H1 (cell line): ENCODE results near the gene CTAGE6.

Experiments
- ASH2L ChIP-seq: fragments of 200-600, 300-600 bp; sonication (generic); IDR thresholded peaks from one replicate; pipeline ENCODE4 v1.7.1; 2017; ENCODE audit warnings: low read length
- CEBPB ChIP-seq: IDR thresholded peaks from 2 replicates; pipeline ENCODE4 v1.6.1; 2012; ENCODE audit warnings: low read depth, low read length
- CREB1 ChIP-seq: IDR thresholded peaks from 2 replicates; pipeline ENCODE4 v1.6.1; 2012; ENCODE audit warnings: inconsistent platforms
- EP300 ChIP-seq, 2 experiments: IDR thresholded peaks; 1 replicate in 1 of 2; 2 replicates in 1 of 2; pipeline ENCODE4 v1.6.1; 2011 to 2012; ENCODE audit warnings: low read depth in 2 of 2, low read length in 2 of 2, mild to moderate bottlenecking in 2 of 2, borderline replicate concordance in 1 of 2, inconsistent platforms in 1 of 2, moderate library complexity in 1 of 2
- POLR2A ChIP-seq, 2 experiments: IDR thresholded peaks; 1 replicate in 1 of 2; 2 replicates in 1 of 2; pipeline ENCODE4 v1.6.1; 2011; ENCODE audit warnings: low read depth in 2 of 2, low read length in 2 of 2, mild to moderate bottlenecking in 2 of 2; ENCODE audit errors: control extremely low read depth in 1 of 2
- SIN3A ChIP-seq, 2 experiments: IDR thresholded peaks in 1 of 2; conservative IDR thresholded peaks in 1 of 2; 2 replicates each; pipeline ENCODE4 v1.6.1; 2011 to 2012; ENCODE audit warnings: low read length in 2 of 2, improper control_type of control experiment in 1 of 2, low read depth in 1 of 2, mild to moderate bottlenecking in 1 of 2
- SP1 ChIP-seq: IDR thresholded peaks from 2 replicates; pipeline ENCODE4 v1.6.1; 2011; ENCODE audit warnings: low read depth, low read length
- TF ChIP-seq, protein P1 (sequence below), 3 experiments: IDR thresholded peaks; 1 replicate in 2 of 3; 2 replicates in 1 of 3; pipeline versions ENCODE4 v1.5.1 to v1.6.1; 2011; ENCODE audit warnings: low read length in 3 of 3, mild to moderate bottlenecking in 3 of 3, inconsistent platforms in 2 of 3, low read depth in 1 of 3, moderate library complexity in 1 of 3; ENCODE audit not compliant: insufficient read depth in 1 of 3; ENCODE audit errors: control extremely low read depth in 1 of 3

DNA sequence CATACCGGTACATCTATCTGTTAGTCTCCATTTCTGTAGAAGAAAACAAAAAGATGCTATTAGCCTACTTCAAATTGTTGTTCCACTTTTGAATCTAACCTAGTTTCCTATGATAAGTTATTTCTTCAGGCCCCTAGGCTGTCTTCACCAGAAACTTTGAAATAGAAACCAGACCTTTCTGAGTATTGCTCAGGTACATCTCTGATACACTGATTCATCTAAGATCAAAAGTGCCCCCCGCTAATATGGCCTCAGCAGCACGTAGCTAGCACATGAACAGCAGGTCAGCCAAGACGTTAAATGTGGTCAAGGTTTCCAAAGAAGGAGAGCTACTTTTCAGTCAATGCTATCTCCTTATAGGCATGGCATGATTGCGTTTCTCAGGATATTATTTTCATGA lies 23.6 kb downstream of the CTAGE6 start:
- TF ChIP-seq CEBPB (no peak), ASH2L (no peak), POLR2A (IDR thresholded peaks at IDR 0.05; ENCODE audit: control extremely low read depth in 1 of 2, low read depth in 2 of 2, low read length in 2 of 2) (no peak), CREB1 (no peak), SIN3A (conservative IDR thresholded peaks at IDR 0.05 in 1 of 2, IDR thresholded peaks at IDR 0.05 in 1 of 2; ENCODE audit: low read depth in 1 of 2, low read length in 2 of 2) (no peak), SP1 (no peak), EP300 (IDR thresholded peaks at IDR 0.05; ENCODE audit: borderline replicate concordance in 1 of 2, low read depth in 2 of 2, low read length in 2 of 2) (no peak)
- TF ChIP-seq, protein P1, sequence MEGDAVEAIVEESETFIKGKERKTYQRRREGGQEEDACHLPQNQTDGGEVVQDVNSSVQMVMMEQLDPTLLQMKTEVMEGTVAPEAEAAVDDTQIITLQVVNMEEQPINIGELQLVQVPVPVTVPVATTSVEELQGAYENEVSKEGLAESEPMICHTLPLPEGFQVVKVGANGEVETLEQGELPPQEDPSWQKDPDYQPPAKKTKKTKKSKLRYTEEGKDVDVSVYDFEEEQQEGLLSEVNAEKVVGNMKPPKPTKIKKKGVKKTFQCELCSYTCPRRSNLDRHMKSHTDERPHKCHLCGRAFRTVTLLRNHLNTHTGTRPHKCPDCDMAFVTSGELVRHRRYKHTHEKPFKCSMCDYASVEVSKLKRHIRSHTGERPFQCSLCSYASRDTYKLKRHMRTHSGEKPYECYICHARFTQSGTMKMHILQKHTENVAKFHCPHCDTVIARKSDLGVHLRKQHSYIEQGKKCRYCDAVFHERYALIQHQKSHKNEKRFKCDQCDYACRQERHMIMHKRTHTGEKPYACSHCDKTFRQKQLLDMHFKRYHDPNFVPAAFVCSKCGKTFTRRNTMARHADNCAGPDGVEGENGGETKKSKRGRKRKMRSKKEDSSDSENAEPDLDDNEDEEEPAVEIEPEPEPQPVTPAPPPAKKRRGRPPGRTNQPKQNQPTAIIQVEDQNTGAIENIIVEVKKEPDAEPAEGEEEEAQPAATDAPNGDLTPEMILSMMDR (IDR thresholded peaks at IDR 0.05; ENCODE audit: control extremely low read depth in 1 of 3, insufficient read depth in 1 of 3, low read depth in 1 of 3, low read length in 3 of 3), result no peak
